ENCODE data around the gene EPHA6. TPM values are rescaled to one million over a fixed set of nuclear protein-coding genes. Genes with fewer than 3 reads are reported as not detected.
A peak's percentile ranks its signal among the peaks of the same experiment; 100 is the strongest.

Gene EPHA6
- polyA plus RNA-seq: under 1 TPM; 0.20 to 0.38 TPM

DNA sequence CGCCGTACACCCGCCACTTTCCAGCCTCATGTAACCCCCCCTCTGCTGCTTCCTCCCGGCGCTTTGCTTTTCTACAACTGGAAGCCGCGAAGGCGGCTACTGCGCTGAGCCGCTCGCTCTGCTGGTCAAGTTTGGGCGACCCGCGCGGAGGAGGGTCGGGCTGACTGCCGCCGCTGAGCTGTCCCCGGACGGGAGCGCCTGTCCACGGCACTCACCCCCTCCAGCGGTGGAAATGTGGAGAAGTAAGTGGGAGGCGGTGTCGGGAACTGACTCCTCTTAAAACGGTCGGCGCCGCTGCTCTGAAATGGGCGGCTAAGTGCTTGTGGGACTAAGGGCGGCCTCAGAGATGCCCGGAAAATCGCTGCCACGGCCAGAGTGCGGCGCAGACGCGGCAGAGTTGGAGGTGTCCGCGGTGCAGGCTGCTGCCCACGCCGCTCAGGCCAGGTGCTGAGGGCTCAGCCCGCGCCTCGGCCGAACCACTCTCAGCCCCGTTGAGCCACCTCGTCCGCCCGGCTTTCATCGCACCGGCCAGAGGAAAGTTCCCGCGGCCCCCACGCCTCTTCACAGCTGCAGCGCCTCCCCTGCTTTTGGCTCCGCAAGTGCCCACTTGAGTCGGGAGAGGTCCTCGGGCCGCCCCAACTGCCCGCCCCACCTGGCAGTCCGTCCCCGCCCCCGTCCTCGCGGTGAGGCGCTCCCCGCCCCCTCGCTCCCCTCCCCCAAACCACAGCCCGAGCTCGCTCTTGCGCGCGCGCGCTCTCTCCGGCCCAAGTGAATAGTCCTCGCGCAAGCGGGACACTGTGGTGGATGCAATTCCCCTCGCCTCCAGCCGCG lies at the start of gene EPHA6:
Gene EPHA6, plus strand, starts transcription at position 775 of the 831 bp plus-strand sequence.
- Histone ChIP-seq H3K9me3 (ENCODE audit: control insufficient read depth in 2 of 2, insufficient read depth in 1 of 2, low read depth in 1 of 2, low read length in 1 of 2) (peaks cover 0 to 3% of the 10 kb centered on the region in 2 donors), H3K4me3 (ENCODE audit: low read depth in 1 of 2, low read length in 2 of 2) (peak within 1 kb of the TSS; percentile 59 to 65), H3K4me1 (ENCODE audit: control insufficient read depth in 2 of 2, insufficient read depth in 2 of 2, low read length in 1 of 2) (peaks cover 3 to 12% of the 10 kb centered on the region in 2 donors), H3K27ac (ENCODE audit: low read depth in 2 of 2, low read length in 1 of 2) (peak within 1 kb of the TSS; percentile 14 to 17), H3K36me3 (ENCODE audit: control insufficient read depth in 2 of 2, insufficient read depth in 2 of 2, low read length in 1 of 2) (no peaks in the 10 kb centered on the region), H3K27me3 (ENCODE audit: control insufficient read depth in 1 of 2, insufficient read depth in 2 of 2, low read length in 2 of 2) (no peaks in the 10 kb centered on the region)
- WGBS, 2 donors: 2% methylated on average over 77 to 83 of the region's 83 CpGs

DNA sequence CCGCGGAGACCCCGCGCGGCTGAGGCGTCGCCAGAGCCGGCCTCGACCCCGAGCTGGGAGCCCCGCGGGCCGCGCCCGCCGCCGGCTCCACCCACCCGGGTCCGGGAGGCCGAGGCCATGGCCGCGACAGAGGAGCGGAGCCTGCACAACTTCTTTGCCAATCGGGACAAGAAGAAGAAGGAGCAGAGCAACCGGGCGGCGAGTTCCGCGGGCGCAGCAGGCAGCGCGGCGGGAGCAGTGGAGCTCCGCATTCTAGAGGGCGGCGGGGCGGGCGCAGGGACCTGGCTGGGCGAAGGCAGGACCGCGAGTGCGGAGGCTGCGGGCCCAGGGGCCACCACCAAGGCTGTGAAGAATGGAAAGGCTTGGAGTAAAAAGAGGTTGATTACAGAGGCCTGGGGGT lies 37.6 kb upstream of the EPHA6 start:
- Histone ChIP-seq H3K4me1 (ENCODE audit: control insufficient read depth in 2 of 2, insufficient read depth in 2 of 2, low read length in 1 of 2) (no peaks in the 10 kb centered on the region), H3K4me3 (ENCODE audit: low read depth in 1 of 2, low read length in 2 of 2) (no peak overlapping the region), H3K9me3 (ENCODE audit: control insufficient read depth in 2 of 2, insufficient read depth in 1 of 2, low read depth in 1 of 2, low read length in 1 of 2) (peaks cover 0 to 3% of the 10 kb centered on the region in 2 donors), H3K27ac (ENCODE audit: low read depth in 2 of 2, low read length in 1 of 2) (no peak overlapping the region), H3K27me3 (ENCODE audit: control insufficient read depth in 1 of 2, insufficient read depth in 2 of 2, low read length in 2 of 2) (no peaks in the 10 kb centered on the region), H3K36me3 (ENCODE audit: control insufficient read depth in 2 of 2, insufficient read depth in 2 of 2, low read length in 1 of 2) (no peaks in the 10 kb centered on the region)
- 69 to 70% methylated on average over 43 of the region's 43 CpGs for WGBS, 2 donors

- no peak overlapping the region for H3K4me3 ChIP-seq (ENCODE audit: low read depth in 1 of 2, low read length in 2 of 2)
- no peaks in the 10 kb centered on the region for H3K27me3 ChIP-seq (ENCODE audit: control insufficient read depth in 1 of 2, insufficient read depth in 2 of 2, low read length in 2 of 2)
- no peak overlapping the region for H3K27ac ChIP-seq (ENCODE audit: low read depth in 2 of 2, low read length in 1 of 2)
- no peaks in the 10 kb centered on the region for H3K36me3 ChIP-seq (ENCODE audit: control insufficient read depth in 2 of 2, insufficient read depth in 2 of 2, low read length in 1 of 2)
- no peaks in the 10 kb centered on the region for H3K4me1 ChIP-seq (ENCODE audit: control insufficient read depth in 2 of 2, insufficient read depth in 2 of 2, low read length in 1 of 2)
- H3K9me3 ChIP-seq (ENCODE audit: control insufficient read depth in 2 of 2, insufficient read depth in 1 of 2, low read depth in 1 of 2, low read length in 1 of 2): no peaks in the 10 kb centered on the region
- WGBS, 2 donors: 85% methylated on average over 6 of the region's 6 CpGs
Observed at GRCh38 chr3:96779810-96780209, 34.6 kb upstream of the EPHA6 start.

- WGBS, 2 donors: 88 to 92% methylated on average over 5 of the region's 5 CpGs
Observed at GRCh38 chr3:96796101-96796500, 18.3 kb upstream of the EPHA6 start.

DNA sequence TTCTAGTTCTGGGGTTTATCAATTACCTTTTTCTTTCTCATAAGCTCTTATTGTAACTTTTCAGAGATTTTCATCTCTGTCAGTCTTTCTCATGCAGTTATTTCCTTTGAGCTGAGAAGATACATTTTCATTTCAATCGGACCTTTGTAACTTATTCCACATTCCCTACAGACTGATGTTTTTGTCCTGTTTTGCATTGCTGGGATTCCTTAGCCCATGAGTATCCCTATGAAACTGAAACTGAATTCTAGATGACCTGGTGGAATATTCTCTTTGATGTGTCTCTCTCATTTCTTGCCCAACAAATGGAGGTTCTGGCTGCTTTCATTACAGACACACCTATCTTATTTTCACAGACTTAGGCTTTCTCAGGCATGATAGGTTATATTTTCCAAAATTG lies 10.5 kb upstream of the EPHA6 start:
- Histone ChIP-seq H3K9me3 (ENCODE audit: control insufficient read depth in 2 of 2, insufficient read depth in 1 of 2, low read depth in 1 of 2, low read length in 1 of 2) (no peaks in the 10 kb centered on the region), H3K27ac (ENCODE audit: low read depth in 2 of 2, low read length in 1 of 2) (no peak overlapping the region), H3K4me1 (ENCODE audit: control insufficient read depth in 2 of 2, insufficient read depth in 2 of 2, low read length in 1 of 2) (no peaks in the 10 kb centered on the region), H3K4me3 (ENCODE audit: low read depth in 1 of 2, low read length in 2 of 2) (no peak overlapping the region), H3K27me3 (ENCODE audit: control insufficient read depth in 1 of 2, insufficient read depth in 2 of 2, low read length in 2 of 2) (no peaks in the 10 kb centered on the region), H3K36me3 (ENCODE audit: control insufficient read depth in 2 of 2, insufficient read depth in 2 of 2, low read length in 1 of 2) (no peaks in the 10 kb centered on the region)
- 81 to 84% methylated on average over 1 of the region's 1 CpG for WGBS, 2 donors

More at GRCh38 chr3:96796101-96796500, 18.3 kb upstream of the EPHA6 start:
- no peak overlapping the region for H3K4me3 ChIP-seq (ENCODE audit: low read depth in 1 of 2, low read length in 2 of 2)
- no peaks in the 10 kb centered on the region for H3K4me1 ChIP-seq (ENCODE audit: control insufficient read depth in 2 of 2, insufficient read depth in 2 of 2, low read length in 1 of 2)
- no peaks in the 10 kb centered on the region for H3K27me3 ChIP-seq (ENCODE audit: control insufficient read depth in 1 of 2, insufficient read depth in 2 of 2, low read length in 2 of 2)
- H3K36me3 ChIP-seq (ENCODE audit: control insufficient read depth in 2 of 2, insufficient read depth in 2 of 2, low read length in 1 of 2): no peaks in the 10 kb centered on the region
- H3K27ac ChIP-seq (ENCODE audit: low read depth in 2 of 2, low read length in 1 of 2): no peak overlapping the region
- no peaks in the 10 kb centered on the region for H3K9me3 ChIP-seq (ENCODE audit: control insufficient read depth in 2 of 2, insufficient read depth in 1 of 2, low read depth in 1 of 2, low read length in 1 of 2)

GRCh38 chr3:96806341-96806740 lies 8.1 kb upstream of the EPHA6 start:
- Histone ChIP-seq H3K27me3 (ENCODE audit: control insufficient read depth in 1 of 2, insufficient read depth in 2 of 2, low read length in 2 of 2) (no peaks in the 10 kb centered on the region), H3K4me1 (ENCODE audit: control insufficient read depth in 2 of 2, insufficient read depth in 2 of 2, low read length in 1 of 2) (no peaks in the 10 kb centered on the region), H3K9me3 (ENCODE audit: control insufficient read depth in 2 of 2, insufficient read depth in 1 of 2, low read depth in 1 of 2, low read length in 1 of 2) (no peaks in the 10 kb centered on the region), H3K27ac (ENCODE audit: low read depth in 2 of 2, low read length in 1 of 2) (no peak overlapping the region), H3K36me3 (ENCODE audit: control insufficient read depth in 2 of 2, insufficient read depth in 2 of 2, low read length in 1 of 2) (no peaks in the 10 kb centered on the region), H3K4me3 (ENCODE audit: low read depth in 1 of 2, low read length in 2 of 2) (no peak overlapping the region)
- WGBS, 2 donors: 67 to 74% methylated on average over 1 of the region's 1 CpG

- peaks cover 0 to 3% of the 10 kb centered on the region in 2 donors for H3K9me3 ChIP-seq (ENCODE audit: control insufficient read depth in 2 of 2, insufficient read depth in 1 of 2, low read depth in 1 of 2, low read length in 1 of 2)
- H3K4me1 ChIP-seq (ENCODE audit: control insufficient read depth in 2 of 2, insufficient read depth in 2 of 2, low read length in 1 of 2): peaks cover 3 to 12% of the 10 kb centered on the region in 2 donors
- H3K36me3 ChIP-seq (ENCODE audit: control insufficient read depth in 2 of 2, insufficient read depth in 2 of 2, low read length in 1 of 2): no peaks in the 10 kb centered on the region
- no peaks in the 10 kb centered on the region for H3K27me3 ChIP-seq (ENCODE audit: control insufficient read depth in 1 of 2, insufficient read depth in 2 of 2, low read length in 2 of 2)
- H3K27ac ChIP-seq (ENCODE audit: low read depth in 2 of 2, low read length in 1 of 2): peak overlapping the region in 1 of 2 donors; percentile 14
- peak overlapping the region; percentile 59 to 65 for H3K4me3 ChIP-seq (ENCODE audit: low read depth in 1 of 2, low read length in 2 of 2)
- WGBS, 2 donors: 1% methylated on average over 62 to 79 of the region's 79 CpGs
Observed at GRCh38 chr3:96813134-96813819, 1.1 kb upstream of the EPHA6 start.

GRCh38 chr3:96814651-96815567 lies 515 bp downstream of the EPHA6 start:
- Histone ChIP-seq H3K36me3 (ENCODE audit: control insufficient read depth in 2 of 2, insufficient read depth in 2 of 2, low read length in 1 of 2) (no peaks in the 10 kb centered on the region), H3K27me3 (ENCODE audit: control insufficient read depth in 1 of 2, insufficient read depth in 2 of 2, low read length in 2 of 2) (no peaks in the 10 kb centered on the region), H3K4me3 (ENCODE audit: low read depth in 1 of 2, low read length in 2 of 2) (peak overlapping the region; percentile 59 to 65), H3K9me3 (ENCODE audit: control insufficient read depth in 2 of 2, insufficient read depth in 1 of 2, low read depth in 1 of 2, low read length in 1 of 2) (peaks cover 0 to 3% of the 10 kb centered on the region in 2 donors), H3K27ac (ENCODE audit: low read depth in 2 of 2, low read length in 1 of 2) (no peak overlapping the region), H3K4me1 (ENCODE audit: control insufficient read depth in 2 of 2, insufficient read depth in 2 of 2, low read length in 1 of 2) (peaks cover 3 to 12% of the 10 kb centered on the region in 2 donors)
- 6 to 8% methylated on average over 50 of the region's 50 CpGs for WGBS, 2 donors

GRCh38 chr3:96831175-96831574 lies 16.8 kb downstream of the EPHA6 start:
- Histone ChIP-seq H3K27ac (ENCODE audit: low read depth in 2 of 2, low read length in 1 of 2) (no peak overlapping the region), H3K9me3 (ENCODE audit: control insufficient read depth in 2 of 2, insufficient read depth in 1 of 2, low read depth in 1 of 2, low read length in 1 of 2) (no peaks in the 10 kb centered on the region), H3K36me3 (ENCODE audit: control insufficient read depth in 2 of 2, insufficient read depth in 2 of 2, low read length in 1 of 2) (no peaks in the 10 kb centered on the region), H3K27me3 (ENCODE audit: control insufficient read depth in 1 of 2, insufficient read depth in 2 of 2, low read length in 2 of 2) (no peaks in the 10 kb centered on the region), H3K4me1 (ENCODE audit: control insufficient read depth in 2 of 2, insufficient read depth in 2 of 2, low read length in 1 of 2) (no peaks in the 10 kb centered on the region), H3K4me3 (ENCODE audit: low read depth in 1 of 2, low read length in 2 of 2) (no peak overlapping the region)
- WGBS, 2 donors: 24 to 39% methylated on average over 2 of the region's 2 CpGs
